GM12878 (cell line): ENCODE data around the gene CFAP57.

Experiments
- JUNB ChIP-seq: IDR thresholded peaks from 2 replicates; pipeline ENCODE4 v1.6.1; 2016; ENCODE audit warnings: antibody characterized with exemption, mild to moderate bottlenecking
- TCF7 ChIP-seq: IDR thresholded peaks from 2 replicates; pipeline ENCODE4 v1.6.1; 2014; ENCODE audit warnings: antibody characterized with exemption, borderline replicate concordance
- TF ChIP-seq, protein P1 (sequence below): IDR thresholded peaks from 2 replicates; pipeline ENCODE4 v1.6.1; 2012; ENCODE audit warnings: mild to moderate bottlenecking, low read depth, low read length

GRCh38 chr1:43220905-43221778 is 49.0 kb downstream of the CFAP57 start:
- TF ChIP-seq TCF7, result no peak
- no peak; the same call in 1 of the 2 replicates for TF ChIP-seq JUNB
- TF ChIP-seq, protein P1, sequence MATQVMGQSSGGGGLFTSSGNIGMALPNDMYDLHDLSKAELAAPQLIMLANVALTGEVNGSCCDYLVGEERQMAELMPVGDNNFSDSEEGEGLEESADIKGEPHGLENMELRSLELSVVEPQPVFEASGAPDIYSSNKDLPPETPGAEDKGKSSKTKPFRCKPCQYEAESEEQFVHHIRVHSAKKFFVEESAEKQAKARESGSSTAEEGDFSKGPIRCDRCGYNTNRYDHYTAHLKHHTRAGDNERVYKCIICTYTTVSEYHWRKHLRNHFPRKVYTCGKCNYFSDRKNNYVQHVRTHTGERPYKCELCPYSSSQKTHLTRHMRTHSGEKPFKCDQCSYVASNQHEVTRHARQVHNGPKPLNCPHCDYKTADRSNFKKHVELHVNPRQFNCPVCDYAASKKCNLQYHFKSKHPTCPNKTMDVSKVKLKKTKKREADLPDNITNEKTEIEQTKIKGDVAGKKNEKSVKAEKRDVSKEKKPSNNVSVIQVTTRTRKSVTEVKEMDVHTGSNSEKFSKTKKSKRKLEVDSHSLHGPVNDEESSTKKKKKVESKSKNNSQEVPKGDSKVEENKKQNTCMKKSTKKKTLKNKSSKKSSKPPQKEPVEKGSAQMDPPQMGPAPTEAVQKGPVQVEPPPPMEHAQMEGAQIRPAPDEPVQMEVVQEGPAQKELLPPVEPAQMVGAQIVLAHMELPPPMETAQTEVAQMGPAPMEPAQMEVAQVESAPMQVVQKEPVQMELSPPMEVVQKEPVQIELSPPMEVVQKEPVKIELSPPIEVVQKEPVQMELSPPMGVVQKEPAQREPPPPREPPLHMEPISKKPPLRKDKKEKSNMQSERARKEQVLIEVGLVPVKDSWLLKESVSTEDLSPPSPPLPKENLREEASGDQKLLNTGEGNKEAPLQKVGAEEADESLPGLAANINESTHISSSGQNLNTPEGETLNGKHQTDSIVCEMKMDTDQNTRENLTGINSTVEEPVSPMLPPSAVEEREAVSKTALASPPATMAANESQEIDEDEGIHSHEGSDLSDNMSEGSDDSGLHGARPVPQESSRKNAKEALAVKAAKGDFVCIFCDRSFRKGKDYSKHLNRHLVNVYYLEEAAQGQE, result no peak
